NCI-H128 (cell line): ENCODE results near the gene RNU11.
"Not testable (repeated sequence)": the region's sequence is repeated elsewhere in the genome, so short reads cannot be mapped to it uniquely, and the experiment has no call there.

Experiments used
- DNase-seq: peaks from one replicate; lab custom pipeline; 2025; ENCODE audit not compliant: unreplicated experiment; lab: John Stamatoyannopoulos, UW

The RNU11 gene

GRCh38 chr1:28656335-28656734, 7.9 kb downstream of the RNU11 start:
- DNase-seq, result no peak

GRCh38 chr1:28663871-28664470, 15.6 kb downstream of the RNU11 start:
- DNase-seq, result no peak

GRCh38 chr1:28666806-28667205, 18.4 kb downstream of the RNU11 start:
- no peak for DNase-seq

GRCh38 chr1:28668191-28668955, 20.0 kb downstream of the RNU11 start, which contains the start of gene GMEB1:
Gene GMEB1, plus strand, starts transcription at chr1:28668784. Its CDS starts 14,829 bp downstream, at chr1:28683613.
- peak; percentile 82 for DNase-seq

- no peak for DNase-seq
Observed at GRCh38 chr1:28668956-28669723, 20.7 kb downstream of the RNU11 start.

- no peak for DNase-seq
Observed at GRCh38 chr1:28671254-28671780, 22.9 kb downstream of the RNU11 start.

- not testable (repeated sequence) for DNase-seq
Observed at GRCh38 chr1:28672971-28673370, 24.6 kb downstream of the RNU11 start.

- DNase-seq, result no peak
Observed at GRCh38 chr1:28675924-28676257, 27.5 kb downstream of the RNU11 start.

GRCh38 chr1:28680151-28680550, 31.8 kb downstream of the RNU11 start:
- no peak for DNase-seq

GRCh38 chr1:28682840-28683239, 34.4 kb downstream of the RNU11 start:
- DNase-seq, result no peak

- DNase-seq, result no peak
Observed at GRCh38 chr1:28684937-28685336, 36.5 kb downstream of the RNU11 start.

GRCh38 chr1:28691627-28692026, 43.2 kb downstream of the RNU11 start:
- DNase-seq, result not testable (repeated sequence)
